Lung (tissue), 12 donors: Measurements from ENCODE around the gene SLCO1B1. TPM values are rescaled to one million over a fixed set of nuclear protein-coding genes. Genes with fewer than 3 reads are reported as not detected.

Source experiments
- ATAC-seq: fragments of 200-7000 bp; cut with Tn5 transposase; one replicate; pipeline ENCODE4 v1.9.1; 2020; ENCODE audit warnings: moderate number of reproducible peaks; ENCODE audit not compliant: insufficient read depth, low FRiP score
- DNase-seq, 3 donors: peaks; one replicate each; pipeline ENCODE4 v3.0.0-alpha.2; 2013 to 2017
- H3K27ac ChIP-seq, 2 donors: one replicate each; pipeline ENCODE4 v1.5.1; 2013; ENCODE audit warnings: mild to moderate bottlenecking in 2 of 2, moderate library complexity in 2 of 2, control low read depth in 1 of 2, inconsistent platforms in 1 of 2, low read depth in 1 of 2, low read length in 1 of 2
- H3K27me3 ChIP-seq, 3 donors: one replicate each; pipeline ENCODE4 v1.5.1; 2013; ENCODE audit warnings: low read length in 2 of 3; ENCODE audit not compliant: control insufficient read depth in 3 of 3, insufficient read depth in 3 of 3
- H3K36me3 ChIP-seq, 4 donors: one replicate each; pipeline ENCODE4 v1.5.1; 2013; ENCODE audit warnings: low read length in 4 of 4, mild to moderate bottlenecking in 1 of 4, moderate library complexity in 1 of 4; ENCODE audit not compliant: control insufficient read depth in 4 of 4, insufficient read depth in 4 of 4
- H3K4me1 ChIP-seq, 5 donors: one replicate each; pipeline ENCODE4 v1.5.1; 2013; ENCODE audit warnings: low read length in 5 of 5, mild to moderate bottlenecking in 2 of 5, moderate library complexity in 1 of 5; ENCODE audit not compliant: control insufficient read depth in 5 of 5, insufficient read depth in 5 of 5
- H3K4me3 ChIP-seq: one replicate; pipeline ENCODE4 v1.5.1; 2013; ENCODE audit warnings: mild to moderate bottlenecking, control low read depth, moderate library complexity
- H3K9ac ChIP-seq, 2 donors: one replicate each; pipeline ENCODE4 v1.5.1; 2013; ENCODE audit warnings: low read length in 2 of 2, control low read depth in 1 of 2; ENCODE audit not compliant: insufficient read depth in 1 of 2
- H3K9me3 ChIP-seq, 4 donors: one replicate each; pipeline ENCODE4 v1.5.1; 2013; ENCODE audit warnings: low read length in 3 of 4, mild to moderate bottlenecking in 1 of 4, moderate library complexity in 1 of 4; ENCODE audit not compliant: control insufficient read depth in 4 of 4, insufficient read depth in 3 of 4
- CTCF ChIP-seq: IDR thresholded peaks from 2 replicates; pipeline ENCODE4 v1.5.1; 2012; ENCODE audit warnings: mild to moderate bottlenecking; ENCODE audit errors: control extremely low read depth, extremely low read depth
- WGBS, 2 donors: extraction: QIAGEN DNeasy Blood & Tissue Kit; methylation state at CpG; one replicate each; pipeline ENCODE4 v1.1.7; 2013; 5-methylcytosine and 5-hydroxymethylcytosine counted together
- polyA plus RNA-seq, 2 donors: library from polyadenylated mRNA; stranded (reverse); fragments of 200-250 nt; gene quantifications; one replicate each; pipeline ENCODE4 v1.2.1, GENCODE V29; 2013
- total RNA-seq, 2 donors: library from RNA; depleted of rRNA in 1 of 2; stranded (reverse); fragments of >200 nt in 1 of 2; gene quantifications; one replicate each; pipeline ENCODE4 v1.2.1, GENCODE V29; 2014 to 2021
- donor health status: control.
- donor health status: control.
- donor health status: Bipolar disorder and iron deficiency.
- donor health status: healthy.
- donor health status: DM: yes; HTN: yes; CAD: no.

Gene SLCO1B1
- total and polyA plus RNA-seq, 4 donors: not detected

DNA sequence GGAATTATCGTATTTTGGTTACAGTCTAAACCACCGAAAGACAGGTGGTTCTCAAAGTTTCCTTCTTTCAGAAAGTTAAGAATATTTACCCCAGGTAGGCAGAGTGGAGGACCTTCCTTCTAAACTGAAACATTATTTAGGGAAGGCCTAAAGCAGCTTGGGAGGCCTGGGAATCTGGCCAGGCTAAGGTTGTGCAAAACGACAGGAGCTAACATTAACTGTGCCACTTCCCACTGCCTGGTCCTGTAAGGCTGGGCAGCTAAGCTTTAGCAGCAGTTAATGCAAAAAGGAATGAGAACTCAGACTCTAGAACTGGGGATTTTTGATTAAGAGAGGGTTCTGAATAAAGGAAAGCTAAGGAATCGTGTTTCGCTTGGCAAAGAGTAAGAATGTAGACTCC, 121.1 kb downstream of the SLCO1B1 start:
- WGBS, 2 donors: 79 to 84% methylated on average over 5 of the region's 5 CpGs
- no peaks in the 10 kb centered on the region for H3K36me3 ChIP-seq
- H3K9me3 ChIP-seq: peaks cover 0 to under 1% (median 0%) of the 10 kb centered on the region in 4 donors
- ATAC-seq: no peak
- no peak for TF ChIP-seq CTCF
- no peak overlapping the region for H3K9ac ChIP-seq
- H3K27me3 ChIP-seq: no peaks in the 10 kb centered on the region
- peaks cover 0 to 4% (median 0%) of the 10 kb centered on the region in 5 donors for H3K4me1 ChIP-seq
- no peak for DNase-seq
- no peak overlapping the region for H3K27ac ChIP-seq
- no peak overlapping the region for H3K4me3 ChIP-seq

DNA sequence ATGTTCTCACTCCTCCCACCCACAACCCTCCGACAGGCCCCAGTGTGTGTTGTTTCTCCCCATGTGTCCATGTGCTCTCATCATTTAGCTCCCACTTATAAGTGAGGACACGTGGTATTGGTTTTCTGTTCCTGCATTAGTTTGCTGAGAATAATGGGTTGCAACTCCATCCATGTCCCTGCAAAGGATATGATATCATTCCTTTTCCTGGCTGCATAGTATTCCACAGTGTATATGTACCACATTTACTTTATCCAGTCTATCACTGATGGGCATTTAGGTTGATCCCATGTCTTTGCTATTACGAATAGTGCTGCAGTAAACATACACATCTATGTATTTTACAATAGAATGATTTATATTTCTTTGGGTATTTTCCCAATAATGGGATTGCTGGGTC, 126.2 kb downstream of the SLCO1B1 start:
- 76 to 83% methylated on average over 3 of the region's 3 CpGs for WGBS, 2 donors
- no peak for TF ChIP-seq CTCF

GRCh38 chr12:21264232-21264631, 133.2 kb downstream of the SLCO1B1 start:
- no peak overlapping the region for H3K9ac ChIP-seq
- no peak overlapping the region for H3K4me3 ChIP-seq
- no peak for TF ChIP-seq CTCF
- H3K27ac ChIP-seq: no peak overlapping the region
- H3K36me3 ChIP-seq: no peaks in the 10 kb centered on the region
- DNase-seq (no peak), ATAC-seq (no peak)
- H3K9me3 ChIP-seq: peaks cover 0 to 3% (median 0%) of the 10 kb centered on the region in 4 donors
- H3K4me1 ChIP-seq: no peaks in the 10 kb centered on the region
- no peaks in the 10 kb centered on the region for H3K27me3 ChIP-seq

More for the DNA sequence above, 126.2 kb downstream of the SLCO1B1 start:
- no peaks in the 10 kb centered on the region for H3K4me1 ChIP-seq
- no peak for DNase-seq
- H3K9ac ChIP-seq: no peak overlapping the region
- H3K4me3 ChIP-seq: no peak overlapping the region
- no peak overlapping the region for H3K27ac ChIP-seq
- no peak for ATAC-seq
- no peaks in the 10 kb centered on the region for H3K36me3 ChIP-seq
- no peaks in the 10 kb centered on the region for H3K27me3 ChIP-seq
- peaks cover 0 to 3% (median 1%) of the 10 kb centered on the region in 4 donors for H3K9me3 ChIP-seq

DNA sequence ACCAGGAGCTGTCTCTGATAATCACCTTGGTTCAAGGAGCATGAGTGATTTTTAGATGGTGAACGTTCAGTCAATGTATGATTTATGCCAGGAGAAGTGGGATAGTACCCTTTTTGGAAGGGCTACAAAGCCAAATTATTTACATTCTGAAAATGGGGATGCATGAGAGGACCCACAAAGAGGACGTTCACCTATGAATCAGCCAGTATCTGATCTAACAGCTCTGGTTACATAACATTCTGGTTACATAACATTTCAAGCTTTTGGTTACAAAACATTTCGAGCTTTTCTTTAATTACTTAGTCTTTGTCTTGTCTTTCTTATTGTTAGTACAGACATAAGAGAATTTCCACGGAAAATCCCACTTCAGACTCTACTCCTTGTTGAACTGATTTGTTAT, 134.9 kb downstream of the SLCO1B1 start:
- Histone ChIP-seq H3K9ac (no peak overlapping the region), H3K4me3 (no peak overlapping the region), H3K36me3 (no peaks in the 10 kb centered on the region), H3K27me3 (no peaks in the 10 kb centered on the region), H3K4me1 (no peaks in the 10 kb centered on the region), H3K27ac (no peak overlapping the region), H3K9me3 (peaks cover 0 to 3% (median 0%) of the 10 kb centered on the region in 4 donors)
- 37 to 47% methylated on average over 4 of the region's 4 CpGs for WGBS, 2 donors
- ATAC-seq (no peak), DNase-seq (no peak)
- no peak for TF ChIP-seq CTCF
